ENCODE results near the gene HSF2BP. TPM values are rescaled to one million over a fixed set of nuclear protein-coding genes. Genes with fewer than 3 reads are reported as not detected.

The HSF2BP gene
- polyA plus RNA-seq, 1 experiment = 1.1 TPM

- Histone ChIP-seq H3K27ac (ENCODE audit: low read depth, low read length) (no peak overlapping the region), H3K9me3 (ENCODE audit: control insufficient read depth, insufficient read depth, low read length) (peaks cover 4% of the 10 kb centered on the region; the same call in 1 of the 2 replicates), H3K4me3 (ENCODE audit: low read depth, low read length) (no peak overlapping the region), H3K27me3 (ENCODE audit: control insufficient read depth, insufficient read depth, low read length) (no peaks in the 10 kb centered on the region)
- POLR2A ChIA-PET = no interaction called here
- TF ChIP-seq, protein P1, sequence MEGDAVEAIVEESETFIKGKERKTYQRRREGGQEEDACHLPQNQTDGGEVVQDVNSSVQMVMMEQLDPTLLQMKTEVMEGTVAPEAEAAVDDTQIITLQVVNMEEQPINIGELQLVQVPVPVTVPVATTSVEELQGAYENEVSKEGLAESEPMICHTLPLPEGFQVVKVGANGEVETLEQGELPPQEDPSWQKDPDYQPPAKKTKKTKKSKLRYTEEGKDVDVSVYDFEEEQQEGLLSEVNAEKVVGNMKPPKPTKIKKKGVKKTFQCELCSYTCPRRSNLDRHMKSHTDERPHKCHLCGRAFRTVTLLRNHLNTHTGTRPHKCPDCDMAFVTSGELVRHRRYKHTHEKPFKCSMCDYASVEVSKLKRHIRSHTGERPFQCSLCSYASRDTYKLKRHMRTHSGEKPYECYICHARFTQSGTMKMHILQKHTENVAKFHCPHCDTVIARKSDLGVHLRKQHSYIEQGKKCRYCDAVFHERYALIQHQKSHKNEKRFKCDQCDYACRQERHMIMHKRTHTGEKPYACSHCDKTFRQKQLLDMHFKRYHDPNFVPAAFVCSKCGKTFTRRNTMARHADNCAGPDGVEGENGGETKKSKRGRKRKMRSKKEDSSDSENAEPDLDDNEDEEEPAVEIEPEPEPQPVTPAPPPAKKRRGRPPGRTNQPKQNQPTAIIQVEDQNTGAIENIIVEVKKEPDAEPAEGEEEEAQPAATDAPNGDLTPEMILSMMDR (IDR thresholded peaks at IDR 0.05; ENCODE audit: low read depth, low read length) = no peak
- DNase-seq (ENCODE audit: low read depth, low spot score) = no peak
- CTCF ChIA-PET = no interaction called here
Observed at GRCh38 chr21:43632373-43632905, 26.8 kb downstream of the HSF2BP start.

DNA sequence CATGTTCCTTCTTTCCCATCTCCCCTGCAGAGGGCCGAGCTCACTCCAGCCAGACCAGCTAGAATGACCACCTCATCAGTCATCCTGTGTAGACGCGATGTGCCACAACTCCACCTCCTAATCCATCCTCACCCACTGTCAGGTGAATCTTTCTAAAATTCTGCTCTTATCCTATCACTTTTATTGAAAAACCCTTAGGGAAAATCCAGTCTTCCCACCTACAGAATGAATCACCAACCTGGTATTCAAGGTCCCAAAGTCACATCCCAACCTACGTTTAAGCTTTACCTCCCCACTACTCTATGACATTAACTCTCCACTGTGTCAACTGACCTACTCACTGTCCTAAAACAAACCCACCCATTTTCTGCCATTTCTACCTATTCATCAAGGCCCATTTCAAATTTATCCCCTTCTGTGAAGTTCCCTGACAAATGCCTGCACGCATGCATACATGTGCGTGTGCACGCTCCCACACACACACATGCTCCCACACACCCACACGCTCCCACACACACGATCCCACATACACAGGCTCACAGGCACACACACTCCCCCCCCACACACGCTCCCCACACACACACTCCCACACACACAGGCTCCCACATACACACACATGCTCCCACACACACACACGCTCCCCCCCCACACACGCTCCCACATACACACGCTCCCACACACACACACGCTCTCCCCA lies 27.7 kb downstream of the HSF2BP start:
- Histone ChIP-seq H3K27ac (ENCODE audit: low read depth, low read length) (no peak overlapping the region), H3K27me3 (ENCODE audit: control insufficient read depth, insufficient read depth, low read length) (no peaks in the 10 kb centered on the region), H3K9me3 (ENCODE audit: control insufficient read depth, insufficient read depth, low read length) (peaks cover 4% of the 10 kb centered on the region; the same call in 1 of the 2 replicates), H3K4me3 (ENCODE audit: low read depth, low read length) (no peak overlapping the region)
- POLR2A ChIA-PET = no interaction called here
- no peak for DNase-seq (ENCODE audit: low read depth, low spot score)
- TF ChIP-seq, protein P1 (IDR thresholded peaks at IDR 0.05; ENCODE audit: low read depth, low read length) = no peak
- CTCF ChIA-PET = no interaction called here

DNA sequence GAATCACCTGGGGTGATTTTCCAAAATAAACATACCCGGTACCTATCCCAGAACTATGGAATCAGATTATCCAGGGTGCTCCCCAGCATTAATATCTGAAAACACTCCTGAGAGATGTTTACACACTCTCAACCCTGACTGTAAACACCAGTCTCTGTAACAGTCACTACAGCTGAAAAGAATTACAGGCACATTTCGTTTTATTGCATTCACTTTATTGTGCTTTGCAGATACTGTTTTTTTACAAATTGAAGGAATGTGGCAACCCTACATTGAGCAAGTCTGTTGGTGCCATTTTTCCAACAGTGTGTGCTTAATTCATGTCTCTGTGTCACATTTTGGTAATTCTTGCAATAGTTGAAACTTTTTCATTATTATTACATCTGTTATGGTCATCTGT lies 31.8 kb downstream of the HSF2BP start:
- no peak for DNase-seq (ENCODE audit: low read depth, low spot score)
- TF ChIP-seq, protein P1 (IDR thresholded peaks at IDR 0.05; ENCODE audit: low read depth, low read length) = no peak
- no peaks in the 10 kb centered on the region for H3K27me3 ChIP-seq (ENCODE audit: control insufficient read depth, insufficient read depth, low read length)
- H3K9me3 ChIP-seq (ENCODE audit: control insufficient read depth, insufficient read depth, low read length) = peaks cover 4% of the 10 kb centered on the region; the same call in 1 of the 2 replicates
- ChIA-PET CTCF (interaction anchor here (2.2 to 2.5 kb wide), 2 partner anchors 16 to 18 kb away, joined by 11 to 12 read pairs; no protein-coding TSS in a partner anchor), POLR2A (no interaction called here)
- no peak overlapping the region for H3K27ac ChIP-seq (ENCODE audit: low read depth, low read length)
- no peak overlapping the region for H3K4me3 ChIP-seq (ENCODE audit: low read depth, low read length)

DNA sequence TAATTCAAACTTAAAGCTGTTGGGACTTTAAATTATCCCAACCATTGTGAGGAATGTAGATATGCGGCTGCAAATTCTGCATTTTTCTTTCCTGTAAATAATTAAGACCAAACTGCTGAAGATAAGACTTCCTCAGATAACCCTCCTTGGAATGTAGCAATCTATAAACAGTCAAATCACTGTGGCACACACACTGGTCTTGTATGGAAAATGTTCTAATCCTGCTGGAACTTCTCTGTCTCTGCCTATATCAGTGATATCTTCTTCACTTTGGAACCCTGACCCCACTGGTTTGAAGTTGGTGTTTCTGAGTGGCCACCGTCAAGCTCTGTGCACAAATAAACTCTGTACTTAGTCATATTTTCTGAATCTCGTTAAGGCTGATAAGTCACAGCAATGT lies 32.9 kb downstream of the HSF2BP start:
- no peak for DNase-seq (ENCODE audit: low read depth, low spot score)
- Histone ChIP-seq H3K4me3 (ENCODE audit: low read depth, low read length) (no peak overlapping the region), H3K27me3 (ENCODE audit: control insufficient read depth, insufficient read depth, low read length) (no peaks in the 10 kb centered on the region), H3K9me3 (ENCODE audit: control insufficient read depth, insufficient read depth, low read length) (peaks cover 4% of the 10 kb centered on the region; the same call in 1 of the 2 replicates), H3K27ac (ENCODE audit: low read depth, low read length) (no peak overlapping the region)
- POLR2A ChIA-PET = interaction anchor here (0.7 kb wide), 1 partner anchor 16 kb away, joined by 3 read pairs; no protein-coding TSS in a partner anchor
- TF ChIP-seq, protein P1 (IDR thresholded peaks at IDR 0.05; ENCODE audit: low read depth, low read length) = no peak
- CTCF ChIA-PET = interaction anchor here (1.2 to 2.5 kb wide), 3 partner anchors 15 to 21 kb away, joined by 4 to 12 read pairs (median 11); no protein-coding TSS in a partner anchor

DNA sequence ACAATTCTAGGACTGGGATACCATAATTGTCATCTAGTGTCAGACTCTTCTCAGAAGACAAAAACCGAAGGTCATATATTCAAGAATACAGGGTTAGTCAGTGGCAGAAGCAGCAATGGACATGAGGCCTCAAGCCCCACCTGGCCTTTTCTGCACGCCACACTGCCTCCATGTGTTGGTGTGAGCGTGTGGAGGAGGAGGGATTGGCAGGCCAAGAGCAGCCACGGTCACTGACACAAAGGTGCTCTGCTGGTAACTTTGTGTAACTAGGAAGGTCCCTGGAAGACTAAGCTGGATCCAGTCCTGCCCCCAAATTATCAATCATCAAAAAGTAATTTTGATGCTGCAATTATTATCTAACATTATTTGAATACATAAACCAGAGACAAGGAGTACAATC lies 34.9 kb downstream of the HSF2BP start:
- H3K27me3 ChIP-seq (ENCODE audit: control insufficient read depth, insufficient read depth, low read length) = no peaks in the 10 kb centered on the region
- no peak overlapping the region for H3K4me3 ChIP-seq (ENCODE audit: low read depth, low read length)
- TF ChIP-seq, protein P1 (IDR thresholded peaks at IDR 0.05; ENCODE audit: low read depth, low read length) = no peak
- H3K9me3 ChIP-seq (ENCODE audit: control insufficient read depth, insufficient read depth, low read length) = peaks cover 12% of the 10 kb centered on the region; the same call in 1 of the 2 replicates
- H3K27ac ChIP-seq (ENCODE audit: low read depth, low read length) = no peak overlapping the region
- no peak for DNase-seq (ENCODE audit: low read depth, low spot score)
- CTCF ChIA-PET = interaction anchor here (0.9 to 1.2 kb wide), 2 partner anchors 13 to 16 kb away, joined by 3 read pairs; no protein-coding TSS in a partner anchor
- POLR2A ChIA-PET = no interaction called here
